GM12801 (cell line): ENCODE results near the gene PRKAR2B.

Source experiments
- CTCF ChIP-seq: IDR thresholded peaks from one replicate; pipeline ENCODE4 v1.5.1; 2011; ENCODE audit warnings: control low read depth; ENCODE audit not compliant: insufficient read length; ENCODE audit errors: extremely low read depth

PRKAR2B gene

GRCh38 chr7:107069457-107069856 is 25.0 kb downstream of the PRKAR2B start:
- no peak for TF ChIP-seq CTCF

GRCh38 chr7:107070710-107071109 is 26.2 kb downstream of the PRKAR2B start:
- no peak for TF ChIP-seq CTCF

GRCh38 chr7:107071129-107071528 is 26.6 kb downstream of the PRKAR2B start:
- no peak for TF ChIP-seq CTCF

GRCh38 chr7:107072133-107072532 is 27.6 kb downstream of the PRKAR2B start:
- TF ChIP-seq CTCF = no peak

GRCh38 chr7:107075863-107076574 is 31.5 kb downstream of the PRKAR2B start:
- TF ChIP-seq CTCF = no peak

- TF ChIP-seq CTCF = no peak
Measured at GRCh38 chr7:107076781-107077698, 32.5 kb downstream of the PRKAR2B start.

GRCh38 chr7:107077699-107078516 is 33.4 kb downstream of the PRKAR2B start:
- TF ChIP-seq CTCF = no peak
